Putamen (tissue), 1 donor: ENCODE results near the gene ALDH1L1.

Experiments
- DNase-seq: peaks from one replicate; pipeline ENCODE4 v3.0.0-alpha.2; 2016; ENCODE audit warnings: low spot score

Gene ALDH1L1

DNA sequence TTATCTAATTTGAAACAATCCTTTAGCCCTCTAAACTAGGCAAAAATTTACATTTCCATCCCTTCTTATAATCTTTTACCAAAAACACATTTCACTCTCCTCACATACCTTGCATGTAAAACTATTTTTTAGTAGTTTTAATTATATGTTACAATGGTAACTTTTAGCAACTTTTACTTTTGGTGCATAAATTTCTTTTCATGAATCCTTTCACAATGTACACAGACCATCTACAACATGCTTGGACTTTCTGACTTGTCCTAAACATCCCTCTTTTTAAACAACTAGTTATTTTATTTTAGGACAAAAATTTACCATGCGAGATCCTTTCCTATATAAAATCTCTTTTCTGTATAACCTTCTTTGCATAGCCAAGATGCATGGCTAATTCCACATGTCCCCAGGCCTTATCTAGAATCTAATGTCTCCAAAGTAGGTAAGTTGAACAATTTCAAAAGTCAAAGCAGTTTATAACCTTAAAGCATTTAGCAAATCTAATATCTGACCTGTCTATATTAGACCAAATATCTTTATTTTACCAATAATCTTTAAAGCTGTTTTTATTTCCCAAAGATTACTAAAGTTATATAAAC lies 14.4 kb upstream of the ALDH1L1 start:
- no peak for DNase-seq

DNA sequence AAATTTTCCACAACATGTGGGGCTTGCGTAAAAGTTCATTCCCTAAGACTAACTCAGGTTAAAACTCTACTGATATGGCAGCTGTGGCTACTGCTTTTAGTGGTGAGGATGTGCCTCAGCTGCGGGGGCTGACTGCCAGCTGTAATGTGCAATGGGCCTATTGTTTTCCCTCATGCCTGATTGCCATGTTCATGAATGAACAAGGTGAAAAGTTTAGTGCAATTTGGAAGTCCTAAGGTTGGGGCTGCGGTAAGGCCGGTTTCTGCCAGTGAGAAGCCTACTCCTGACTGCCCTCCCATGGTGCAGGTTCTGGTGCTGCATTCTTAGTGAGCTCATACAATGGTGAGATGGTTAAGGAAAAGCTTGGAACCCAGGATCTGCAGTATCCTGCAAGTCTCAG lies 10.9 kb upstream of the ALDH1L1 start:
- no peak for DNase-seq

DNA sequence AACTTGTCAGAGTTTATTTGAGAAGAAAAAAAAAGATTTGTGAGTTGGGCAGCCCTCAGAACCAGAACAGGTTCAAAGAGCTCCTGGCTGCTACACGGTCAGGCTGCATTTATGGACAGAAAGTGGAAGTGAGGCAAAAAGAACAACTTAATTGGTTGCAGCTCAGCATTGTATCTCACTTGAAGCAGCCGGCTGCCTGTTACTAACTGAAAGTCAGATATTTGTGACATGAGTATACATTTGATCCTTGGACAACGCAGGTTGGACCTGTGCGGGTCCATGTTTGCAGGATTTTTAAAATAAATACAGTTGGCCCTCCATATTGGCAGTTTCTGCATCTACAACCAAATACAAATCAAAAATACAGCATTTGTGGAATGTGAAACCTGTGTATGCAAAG lies 7.5 kb upstream of the ALDH1L1 start:
- no peak for DNase-seq

DNA sequence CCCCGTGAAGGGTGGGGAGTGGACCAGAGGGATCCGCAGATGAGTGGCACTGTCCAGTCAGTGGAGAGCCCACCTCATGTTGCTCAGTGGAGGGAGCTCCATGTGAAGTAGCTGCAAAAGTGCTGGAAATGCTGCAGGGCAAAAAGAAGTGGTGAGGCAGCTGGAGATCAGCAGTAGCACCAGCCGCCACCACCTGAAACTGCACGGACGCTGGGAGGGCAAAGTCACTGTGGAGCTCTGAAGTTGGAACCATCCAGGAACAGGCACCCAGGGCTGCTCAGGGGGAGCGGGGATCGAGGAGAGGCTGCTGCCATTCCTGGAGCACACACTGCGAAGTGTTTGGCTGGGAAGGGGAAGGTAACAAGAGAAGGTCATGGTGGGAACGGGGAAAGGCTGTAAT lies 6.4 kb upstream of the ALDH1L1 start:
- no peak for DNase-seq

DNA sequence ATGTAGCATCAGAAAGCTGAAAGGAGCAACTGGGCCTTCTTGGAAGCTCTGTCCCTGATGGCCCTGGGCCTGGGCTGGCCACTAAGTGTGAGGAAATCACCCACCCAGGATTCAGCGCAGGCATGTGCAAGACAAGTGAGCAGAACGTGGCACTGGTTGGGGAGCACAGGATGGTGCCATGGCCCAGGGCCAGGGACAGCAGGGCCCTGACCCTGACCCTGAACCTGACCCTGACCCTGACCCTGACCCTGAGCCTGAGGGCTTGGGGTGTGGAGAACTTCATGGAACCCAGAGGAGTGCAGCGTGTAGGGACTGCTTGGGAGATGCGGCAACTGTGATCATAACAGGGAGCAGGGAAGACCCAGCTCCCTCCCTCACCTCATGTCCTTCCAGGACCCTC lies 5.9 kb upstream of the ALDH1L1 start:
- DNase-seq, result no peak

DNA sequence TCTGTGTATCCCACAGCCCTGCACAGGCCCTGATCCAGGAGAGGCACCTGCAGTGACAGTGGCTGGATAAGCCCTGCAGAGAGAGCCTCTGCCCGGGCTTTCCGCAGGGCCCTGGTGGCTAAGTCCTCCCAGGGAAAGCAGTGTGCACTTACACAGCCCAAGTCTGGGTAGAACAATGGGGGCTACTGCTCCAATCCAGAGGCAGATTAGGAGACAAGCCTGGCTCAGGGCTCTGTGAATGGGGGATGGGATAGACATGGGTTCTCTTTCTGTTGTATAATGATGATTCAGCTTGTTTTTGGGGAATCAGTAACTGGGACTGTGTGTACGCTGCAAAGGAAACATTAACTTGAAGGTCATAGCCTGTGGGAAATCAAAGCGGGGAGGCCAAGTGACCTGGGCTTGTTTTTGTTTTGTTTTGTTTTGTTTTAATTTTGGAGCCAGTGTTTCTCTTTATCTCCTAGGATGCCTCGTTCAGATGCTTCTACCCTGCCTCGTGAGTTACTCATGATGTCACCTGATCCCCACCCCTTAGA lies 4.1 kb upstream of the ALDH1L1 start:
- no peak for DNase-seq

DNA sequence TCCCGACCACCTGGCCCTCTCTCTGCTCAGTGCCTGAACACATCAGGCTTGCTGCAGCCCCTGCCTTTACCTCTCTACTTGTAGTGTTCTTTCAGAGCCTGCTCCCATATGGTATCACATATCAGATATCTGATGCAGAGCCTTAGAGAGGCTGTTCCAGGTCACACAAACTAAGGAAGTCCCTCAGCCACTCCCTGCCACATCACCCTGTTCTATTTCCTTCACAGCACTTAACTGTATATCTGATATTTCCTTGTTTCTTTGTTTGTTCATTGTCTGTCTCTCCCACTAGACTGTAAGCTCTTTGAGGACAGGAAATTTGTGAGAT lies 976 bp upstream of the ALDH1L1 start:
- DNase-seq, result no peak

DNA sequence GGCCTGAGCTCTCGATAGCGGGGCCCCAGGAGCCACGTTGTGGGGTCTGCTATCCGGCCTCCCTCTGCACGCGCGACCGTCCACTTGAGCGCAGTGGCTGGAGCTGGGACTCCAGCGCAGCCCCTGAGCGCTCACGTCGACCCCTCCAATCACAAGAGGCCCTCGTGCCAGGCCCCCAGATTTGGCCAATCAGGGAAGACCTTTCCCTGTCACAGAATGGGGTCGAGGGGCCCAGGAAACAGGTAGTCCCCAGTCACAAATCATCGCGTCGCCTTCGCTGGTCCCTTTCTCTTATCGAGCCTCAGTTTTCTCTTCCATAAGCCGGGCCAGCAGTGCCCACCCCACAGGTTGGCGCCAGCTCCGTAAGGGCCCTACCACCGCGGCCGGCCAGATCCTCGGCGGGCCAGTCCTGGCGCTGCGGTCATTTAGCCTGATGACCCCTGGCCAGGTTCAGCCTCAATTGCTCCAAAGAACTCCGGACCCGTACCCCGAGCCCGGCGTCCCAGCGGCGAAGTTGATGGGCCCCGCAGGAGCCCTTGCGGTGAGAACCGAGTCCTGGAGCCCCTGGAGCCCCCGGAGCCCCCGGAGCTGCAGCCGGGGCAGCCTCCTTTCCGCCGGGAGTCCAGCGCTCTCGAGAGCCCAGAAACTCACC lies 435 bp downstream of the ALDH1L1 start:
- DNase-seq, result no peak

DNA sequence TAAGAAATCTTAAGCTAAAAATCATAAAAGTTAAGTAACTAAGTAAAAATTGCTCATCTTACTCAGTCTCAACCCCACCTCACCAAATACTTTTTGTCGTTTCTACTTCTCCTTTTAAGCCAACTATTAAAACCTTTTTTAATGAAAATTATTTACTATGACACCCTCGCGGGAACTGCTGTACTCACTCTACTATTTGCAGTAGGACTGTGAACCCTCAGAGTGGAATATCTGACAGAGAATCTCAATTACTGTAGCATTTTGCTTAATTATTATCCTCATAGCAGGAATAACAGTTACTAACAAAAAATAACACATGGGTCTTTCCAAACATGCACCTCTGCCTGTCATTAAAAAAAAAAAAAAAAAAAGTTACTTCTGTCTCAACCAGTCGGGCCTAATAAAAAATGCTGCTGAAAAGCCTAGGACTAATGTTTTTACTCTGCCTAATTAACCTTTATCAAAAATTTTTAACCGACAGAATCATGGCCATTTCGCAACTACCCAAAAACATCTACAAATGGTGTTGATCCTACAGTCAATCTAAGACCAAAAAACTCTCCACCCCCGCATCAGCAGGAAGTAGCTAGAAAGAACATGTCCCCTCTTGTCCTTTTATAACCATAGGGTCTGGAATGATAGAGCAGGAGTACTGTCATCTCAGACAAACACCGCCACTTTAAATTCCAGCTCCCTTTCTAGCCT lies 10.2 kb downstream of the ALDH1L1 start:
- DNase-seq, result no peak

DNA sequence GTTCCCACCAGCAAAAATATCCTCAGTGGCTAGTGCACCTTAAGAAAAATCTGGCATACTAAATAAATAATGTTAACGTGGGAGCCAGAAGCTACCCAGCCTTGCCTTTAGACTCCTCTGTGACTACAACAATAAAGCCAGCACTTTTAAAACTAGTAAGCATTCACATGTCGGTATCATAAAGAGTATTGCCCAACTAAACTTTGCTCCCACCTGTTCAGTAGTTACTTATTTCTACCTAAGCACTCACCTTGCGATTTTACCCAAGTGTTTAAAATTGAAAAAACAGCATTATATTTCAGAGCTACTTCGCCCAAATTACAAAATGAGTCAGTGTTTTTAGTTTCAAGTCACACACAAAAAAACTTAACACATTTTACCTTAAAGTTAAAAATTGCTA lies 12.8 kb downstream of the ALDH1L1 start:
- DNase-seq, result no peak

DNA sequence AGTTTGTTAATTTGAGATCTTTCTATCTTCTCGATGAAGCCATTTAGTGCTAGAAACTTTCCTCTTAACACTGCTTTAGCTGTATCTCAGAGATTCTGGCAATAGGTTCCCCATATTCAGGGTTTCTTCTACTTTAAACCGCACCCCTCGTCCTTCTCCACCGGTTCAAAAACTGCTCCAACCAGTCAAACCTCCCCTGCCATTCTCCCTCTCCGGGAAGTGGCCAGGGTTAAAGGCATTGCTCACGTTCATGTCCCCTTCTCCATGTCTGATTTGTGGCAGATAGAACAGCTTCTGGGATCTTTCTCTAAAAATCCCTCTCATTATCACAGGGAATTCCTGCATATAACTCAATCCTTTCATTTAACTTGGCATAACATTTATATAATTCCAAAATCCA lies 14.4 kb downstream of the ALDH1L1 start:
- no peak for DNase-seq

DNA sequence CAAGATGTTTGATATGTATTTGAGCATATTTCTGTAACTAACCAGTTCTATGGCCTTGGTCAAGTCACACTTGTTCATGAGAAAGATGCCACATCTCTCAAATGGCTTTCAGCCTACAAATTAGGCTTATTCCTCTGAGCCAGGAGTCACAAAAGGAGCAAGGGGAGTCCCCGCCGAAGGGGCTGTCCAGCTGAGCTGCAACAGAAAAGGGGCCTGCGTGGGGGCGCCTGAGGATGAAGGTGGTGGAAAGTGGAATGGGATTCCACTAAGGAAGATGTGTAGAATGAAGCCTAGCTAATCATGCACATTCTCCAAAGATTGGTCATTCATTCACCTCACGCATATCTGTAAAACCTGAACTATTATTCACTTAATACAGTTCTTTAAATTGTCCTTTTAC lies 19.1 kb downstream of the ALDH1L1 start:
- DNase-seq, result no peak

DNA sequence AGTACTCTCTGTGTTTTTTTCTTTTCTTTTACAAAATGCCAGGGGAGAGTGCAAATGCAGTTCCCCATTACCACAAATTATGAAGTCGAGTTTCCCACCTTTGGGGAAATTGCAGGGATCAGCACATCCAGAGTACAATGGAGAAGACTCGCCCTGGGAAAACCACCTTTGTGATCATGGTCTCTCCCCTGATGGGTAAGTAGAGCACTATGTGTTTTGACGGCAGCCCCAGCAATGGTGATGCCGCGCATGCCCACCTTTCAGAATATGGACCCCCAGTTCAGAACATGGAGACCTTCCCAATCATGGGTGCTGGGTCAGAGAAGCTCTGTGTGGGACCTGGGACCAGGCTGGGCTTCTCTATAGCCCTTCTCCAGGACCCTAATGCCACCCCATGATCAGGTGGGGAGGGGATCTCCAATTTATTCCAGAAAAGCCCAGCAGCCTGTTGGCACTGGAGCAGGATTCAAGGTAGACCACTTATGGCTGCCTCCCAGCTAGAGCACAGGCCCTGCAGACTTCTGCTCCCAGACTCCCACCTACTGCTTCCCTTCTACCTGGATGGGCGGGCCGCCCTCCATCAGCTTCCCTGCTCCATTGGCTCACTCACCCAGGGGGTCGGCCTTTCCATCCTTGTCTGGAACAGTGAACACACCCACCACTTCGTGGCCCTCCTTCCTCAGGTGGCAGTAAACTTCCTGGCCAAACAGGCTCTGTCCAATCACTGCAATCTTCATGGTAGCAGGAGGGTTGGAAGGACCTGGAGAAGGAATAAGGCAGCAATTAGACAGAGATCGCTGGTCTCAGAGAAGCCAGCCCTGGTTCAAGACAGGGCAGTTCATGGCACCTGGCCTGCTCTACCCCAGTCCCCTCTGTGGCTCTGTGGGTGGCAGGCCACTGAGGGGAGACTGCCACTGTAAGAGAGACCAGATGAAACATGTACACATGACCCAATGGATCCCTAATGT lies 19.9 kb downstream of the ALDH1L1 start:
- no peak for DNase-seq

DNA sequence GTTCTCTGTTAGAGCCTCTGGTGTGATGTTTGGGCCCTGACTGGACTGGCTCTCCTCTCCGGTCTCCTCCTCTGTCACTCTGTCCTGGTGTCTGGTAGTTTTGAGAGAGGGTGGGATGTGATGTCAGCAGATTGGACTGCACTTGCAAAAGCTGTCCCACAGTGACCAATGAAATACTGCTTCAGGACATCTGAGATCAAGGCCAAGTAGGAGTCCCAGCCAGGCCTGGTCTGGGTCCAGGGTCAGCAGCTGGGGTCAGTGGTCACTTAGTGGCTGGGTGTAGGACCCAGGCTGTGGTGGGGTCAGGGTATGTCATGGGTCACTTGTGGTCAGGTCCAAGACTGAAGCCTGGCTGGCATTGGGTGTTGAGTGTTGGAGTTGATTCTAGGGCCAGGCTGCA lies 20.9 kb downstream of the ALDH1L1 start:
- no peak for DNase-seq

DNA sequence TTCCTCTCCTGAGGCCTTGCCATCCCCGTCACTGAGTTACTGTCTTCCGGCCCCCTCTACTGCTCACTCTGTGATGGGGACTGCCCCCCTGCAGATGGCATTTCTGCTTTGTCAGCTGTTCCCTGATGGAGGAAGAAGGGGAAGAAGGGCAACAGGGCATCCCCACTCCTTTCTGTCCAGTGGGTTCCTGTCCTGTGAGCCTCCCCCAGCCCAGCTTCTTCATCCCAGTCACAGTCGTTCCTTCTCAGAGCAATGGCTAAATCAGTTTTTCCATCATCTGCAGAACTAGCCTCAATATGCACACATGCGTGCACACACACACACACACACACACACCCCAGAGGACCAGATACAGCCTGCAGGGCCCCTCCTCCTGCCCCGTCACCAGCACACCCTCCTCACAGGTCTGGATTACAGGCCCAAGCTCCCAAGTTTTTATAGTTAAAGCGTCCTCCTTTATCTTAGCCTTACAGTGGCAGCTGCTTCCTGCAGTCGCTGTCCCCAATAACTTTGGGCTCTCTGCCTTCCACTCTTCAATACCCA lies 21.4 kb downstream of the ALDH1L1 start:
- DNase-seq, result no peak

DNA sequence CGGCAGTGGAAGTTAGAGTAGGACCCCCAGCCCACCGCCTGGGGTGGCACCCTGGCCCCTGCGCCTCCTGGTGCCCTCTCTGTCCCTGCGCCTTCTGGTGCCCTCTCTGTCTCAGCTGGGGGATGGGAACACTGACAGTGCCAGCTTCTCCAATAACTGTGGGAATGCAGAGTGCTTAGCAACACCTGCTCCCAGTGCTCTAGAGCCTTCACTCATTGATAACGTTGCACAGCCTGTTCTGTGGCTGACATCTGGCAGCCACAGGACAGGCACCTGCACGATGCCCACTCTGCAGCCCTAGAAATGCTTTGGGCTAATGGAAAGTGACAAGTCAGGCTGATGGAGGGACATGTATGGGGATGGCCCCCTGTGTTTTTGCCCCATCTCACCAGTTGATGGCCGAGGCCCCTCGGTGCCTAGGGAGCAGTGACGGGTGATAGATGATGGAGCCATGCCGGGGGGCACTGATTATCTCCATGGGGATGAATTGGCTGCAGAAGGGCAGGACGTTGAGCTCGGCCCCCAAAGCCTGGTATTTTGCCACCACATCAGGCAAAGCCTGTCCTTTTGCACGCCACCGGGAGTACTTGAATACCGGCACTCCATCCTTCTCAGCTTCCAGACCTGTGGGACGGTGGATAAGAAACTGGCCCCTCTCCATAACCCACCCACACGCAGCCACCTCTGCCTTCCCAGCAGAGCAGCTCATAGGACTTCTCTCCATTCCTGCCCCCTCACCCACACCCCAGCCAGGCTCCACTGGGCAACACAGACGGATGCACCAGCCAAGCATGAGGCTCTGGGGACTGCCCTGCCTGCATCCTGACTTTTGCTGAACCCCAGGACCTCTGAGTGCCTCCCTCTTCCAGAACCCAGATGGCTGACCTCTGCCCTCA lies 22.1 kb downstream of the ALDH1L1 start:
- DNase-seq, result no peak

DNA sequence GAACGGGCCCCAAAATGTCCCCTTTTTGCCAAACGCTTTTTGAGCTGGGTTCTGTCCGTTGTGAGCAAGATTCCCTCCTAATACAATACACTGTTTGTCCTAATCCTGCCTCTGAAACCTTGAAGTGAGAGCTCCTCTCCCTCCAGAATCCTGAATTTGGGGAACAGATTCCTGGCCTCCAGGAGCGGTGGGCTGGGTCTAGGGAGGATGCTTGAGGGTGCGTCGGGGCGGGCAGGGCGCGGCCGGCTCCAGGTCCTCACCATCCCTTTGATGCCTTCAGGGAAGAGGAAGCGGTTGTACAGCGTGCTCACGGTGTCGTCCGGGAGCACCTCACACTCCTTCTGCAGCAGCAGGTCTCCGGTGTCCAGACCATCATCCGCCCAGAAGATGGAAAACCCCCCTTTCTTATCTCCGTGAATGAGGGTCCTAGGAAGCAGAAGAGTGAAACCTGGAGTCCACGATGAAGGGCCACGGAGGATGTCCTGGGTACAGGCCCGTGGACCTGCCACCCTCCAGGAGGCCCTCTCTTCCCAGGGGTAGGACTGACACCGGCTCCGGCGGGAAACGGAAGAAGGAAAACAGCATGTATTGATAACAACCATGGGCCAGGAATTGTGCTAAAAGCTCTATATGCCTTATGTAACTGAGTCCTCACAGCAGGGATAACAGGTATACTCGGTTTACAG lies 23.2 kb downstream of the ALDH1L1 start:
- DNase-seq, result no peak

DNA sequence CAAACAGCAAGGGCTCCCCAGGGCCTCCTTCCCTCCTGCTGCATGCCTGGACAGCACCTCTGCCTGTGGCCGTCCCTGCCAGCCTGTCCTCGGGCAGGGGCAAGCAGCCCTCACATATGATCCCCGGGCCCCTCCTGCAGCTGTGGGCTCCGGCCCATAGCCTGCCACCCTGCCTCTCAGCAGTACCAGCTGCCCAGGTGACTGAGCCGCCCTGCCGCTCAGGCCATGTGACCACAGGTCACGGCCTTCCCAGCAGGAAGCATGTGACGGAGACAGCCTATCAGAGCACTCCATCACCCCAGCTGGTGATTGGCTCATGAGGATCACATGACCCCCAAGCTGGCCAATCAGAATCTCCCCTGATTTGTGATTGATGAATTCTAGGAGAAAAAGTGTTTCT lies 23.9 kb downstream of the ALDH1L1 start:
- DNase-seq, result no peak

DNA sequence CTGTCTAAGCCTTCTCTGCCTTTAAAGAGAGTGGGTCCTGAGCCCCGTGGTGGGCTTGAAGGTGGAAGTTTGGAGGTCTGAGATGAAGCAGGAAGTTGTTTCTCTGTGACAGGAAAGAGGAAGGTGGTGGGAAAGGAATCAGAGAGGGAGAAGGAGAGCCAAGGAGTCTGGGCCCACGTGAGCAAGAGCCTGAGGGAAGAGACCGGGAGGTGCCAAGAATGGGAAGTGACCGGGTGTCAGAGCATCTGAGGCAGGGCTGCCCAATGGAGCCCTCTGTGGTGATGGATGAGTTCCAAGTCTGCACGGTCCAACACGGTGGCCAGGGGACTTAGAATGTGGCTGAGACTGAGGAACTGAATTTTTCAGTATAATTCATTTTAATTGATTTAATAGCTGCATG lies 24.6 kb downstream of the ALDH1L1 start:
- no peak for DNase-seq

DNA sequence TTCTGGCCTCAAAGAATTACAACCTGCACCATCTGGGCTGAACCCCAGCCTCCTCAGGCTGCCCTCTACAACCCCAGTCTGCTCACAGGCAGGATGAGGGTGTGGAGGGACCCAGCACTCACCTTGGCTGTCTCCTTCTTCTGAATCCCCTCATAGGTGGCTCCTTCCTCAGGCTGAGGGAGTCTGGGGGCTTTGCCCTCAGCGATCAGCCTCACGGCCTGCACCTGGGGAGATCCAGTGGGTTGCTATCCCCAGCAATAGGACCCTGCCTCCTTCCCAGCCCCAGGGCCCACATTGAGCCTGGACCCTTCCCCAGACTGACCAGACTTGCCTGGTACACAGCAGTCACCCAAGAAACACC lies 25.1 kb downstream of the ALDH1L1 start:
- DNase-seq, result no peak
